Measurements from ENCODE around the gene FHIT.

GRCh38 chr3:60463685-60464084, 787.6 kb downstream of the FHIT start:
- TF ChIP-seq POLR2A (IDR thresholded peaks at IDR 0.05; ENCODE audit: low read depth) (no peak), CTCF (IDR thresholded peaks at IDR 0.05) (no peak)

Data from esophagus muscularis mucosa (tissue), 3 donors.